ENCODE results near the gene MAN1A2. TPM values are rescaled to one million over a fixed set of nuclear protein-coding genes. Genes with fewer than 3 reads are reported as not detected.
A peak's percentile ranks its signal among the peaks of the same experiment; 100 is the strongest.

The MAN1A2 gene
- polyA plus RNA-seq, 3 donors: 40.1 to 44.2 (median 41.5) TPM

DNA sequence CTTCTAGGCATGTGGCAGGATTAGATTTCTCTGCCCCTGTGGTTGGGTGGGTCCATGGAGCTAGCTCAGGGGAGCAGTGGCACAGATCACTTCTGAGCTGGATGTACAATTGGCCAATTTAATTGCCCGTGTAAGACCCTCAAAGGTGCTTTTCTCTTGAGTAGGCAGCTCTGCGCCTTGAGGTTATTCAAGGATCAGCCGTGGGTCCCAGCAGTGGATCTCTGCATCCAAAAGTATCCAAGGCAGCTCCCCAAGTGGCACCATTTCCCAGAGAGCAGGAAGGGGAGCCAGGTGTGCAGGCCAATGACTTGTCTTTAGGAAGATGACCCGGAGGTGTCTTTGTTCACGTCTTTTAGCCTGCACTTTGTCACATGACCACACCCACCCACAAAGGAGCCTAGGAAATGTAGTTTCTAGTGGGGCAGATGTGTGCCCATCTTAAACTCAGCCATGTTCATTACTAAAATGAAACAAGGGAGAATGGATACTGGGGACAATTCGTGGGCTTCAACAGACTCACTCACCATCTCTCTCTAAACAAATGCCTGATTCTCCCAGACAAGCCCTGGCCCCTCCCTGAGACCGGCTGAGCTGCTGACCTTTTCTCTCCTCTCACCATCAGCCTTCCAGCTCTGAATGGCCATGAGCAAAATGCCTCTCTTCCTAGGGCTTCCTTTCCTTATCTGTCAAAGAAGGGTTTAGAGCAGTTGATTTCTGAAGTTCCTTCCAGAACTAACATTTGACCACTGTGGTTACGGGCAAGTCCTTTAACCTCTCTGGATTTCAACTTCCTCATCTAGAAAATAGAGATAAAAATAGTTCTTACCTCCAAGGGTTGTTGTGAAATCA lies 197.2 kb downstream of the MAN1A2 start:
- no peak for DNase-seq (ENCODE audit: extremely low read depth in 1 of 11, low read depth in 9 of 11, low spot score in 4 of 11)

DNA sequence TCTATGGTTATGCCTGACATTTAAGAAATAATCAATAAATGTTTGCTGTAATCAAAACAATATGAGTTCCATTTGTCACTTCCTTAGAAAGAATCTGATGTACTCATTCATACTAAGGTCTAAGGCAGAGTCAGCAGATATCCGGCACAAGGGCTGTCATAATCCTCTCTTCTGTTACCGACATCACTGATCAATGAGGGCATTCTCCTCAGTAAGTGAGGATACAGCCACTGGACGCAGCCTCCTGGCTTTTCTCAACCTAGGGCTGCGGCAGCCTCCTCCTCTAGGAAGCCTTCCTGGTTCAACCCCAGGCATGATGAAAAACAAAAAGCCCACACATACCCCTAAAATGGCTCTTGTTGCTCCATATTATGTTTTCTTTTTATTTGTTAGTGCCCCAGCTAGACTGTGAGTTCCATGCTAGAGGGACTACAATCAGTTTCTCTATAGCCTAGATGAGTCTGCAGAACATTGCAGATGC lies 197.9 kb downstream of the MAN1A2 start:
- no peak for DNase-seq (ENCODE audit: extremely low read depth in 1 of 11, low read depth in 9 of 11, low spot score in 4 of 11)

DNA sequence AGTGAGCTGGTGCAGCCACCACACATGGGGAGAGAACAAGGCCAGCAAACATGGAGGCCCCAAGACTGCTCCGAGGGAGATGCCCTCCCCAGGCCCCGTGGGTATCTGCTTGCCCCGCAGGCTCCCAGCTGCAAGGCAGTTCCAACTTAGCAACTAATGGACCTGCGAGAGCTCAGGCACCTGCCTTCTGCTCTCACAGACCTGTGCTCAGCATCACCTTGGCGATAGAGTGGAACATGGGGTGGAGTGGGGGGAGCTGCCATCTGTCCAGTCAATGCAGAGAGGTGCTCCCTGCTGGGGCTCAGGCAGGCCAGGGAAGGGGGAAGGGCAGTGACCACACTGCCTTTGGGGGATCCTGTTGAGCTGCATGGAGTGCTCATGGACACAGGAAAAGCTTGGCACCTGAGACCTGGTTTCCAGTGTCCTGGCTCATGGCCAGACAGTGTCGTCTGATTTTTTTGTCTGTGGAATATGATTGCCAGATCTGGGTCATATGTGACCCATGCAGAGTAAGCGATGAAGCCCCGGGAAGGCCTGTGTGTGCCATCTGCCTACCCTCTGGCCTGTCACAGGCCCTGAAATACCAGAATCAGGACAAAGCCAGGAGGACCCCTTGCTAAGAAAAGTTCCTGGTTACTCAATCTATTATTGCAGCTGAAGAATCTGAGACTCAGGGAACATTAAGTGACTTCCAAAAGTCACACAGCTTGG lies 198.7 kb downstream of the MAN1A2 start:
- no peak for DNase-seq (ENCODE audit: extremely low read depth in 1 of 11, low read depth in 9 of 11, low spot score in 4 of 11)

DNA sequence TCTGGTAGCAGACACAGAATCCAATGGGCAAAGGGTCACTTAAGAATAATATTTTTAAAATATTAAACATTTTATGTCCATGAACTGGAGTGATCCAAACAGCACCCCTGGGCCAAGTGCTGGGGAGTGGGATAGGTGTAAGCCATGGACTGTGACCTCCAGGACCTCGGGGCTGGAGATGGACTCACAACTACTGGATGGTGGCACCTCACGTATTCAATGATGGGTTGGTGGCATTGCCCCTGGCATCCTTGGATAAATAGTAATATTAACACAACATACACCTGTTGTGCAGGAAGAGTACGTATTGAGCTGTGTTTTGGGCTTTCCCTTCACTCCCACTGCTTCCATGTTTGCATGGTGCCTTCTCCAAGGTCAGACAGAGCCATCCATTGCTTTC lies 199.3 kb downstream of the MAN1A2 start:
- no peak for DNase-seq (ENCODE audit: extremely low read depth in 1 of 11, low read depth in 9 of 11, low spot score in 4 of 11)

DNA sequence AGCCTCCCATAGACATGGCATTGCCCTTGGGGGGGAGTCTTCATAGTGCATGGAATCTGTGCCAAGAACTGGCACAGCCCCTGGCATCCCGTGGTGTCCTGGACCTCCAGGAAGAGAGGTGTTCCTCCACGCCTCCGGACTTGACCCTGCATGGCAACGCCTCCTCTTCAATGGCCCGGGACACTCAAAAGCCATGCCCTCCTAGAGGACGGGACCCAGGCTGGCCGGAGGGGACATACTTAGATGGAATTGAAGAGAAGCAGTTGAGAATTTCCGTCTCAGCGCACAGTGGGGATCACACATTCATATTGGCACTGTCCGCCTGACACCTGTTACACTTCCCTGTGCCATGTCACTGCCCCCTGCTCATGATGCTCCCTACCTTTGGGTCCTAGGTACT lies 200.2 kb downstream of the MAN1A2 start:
- no peak for DNase-seq (ENCODE audit: extremely low read depth in 1 of 11, low read depth in 9 of 11, low spot score in 4 of 11)

- no peak for DNase-seq (ENCODE audit: extremely low read depth in 1 of 11, low read depth in 9 of 11, low spot score in 4 of 11)
These were observed 200.7 kb downstream of the MAN1A2 start for GRCh38 chr1:117567976-117568375.

GRCh38 chr1:117568999-117569398 lies 201.8 kb downstream of the MAN1A2 start:
- DNase-seq (ENCODE audit: extremely low read depth in 1 of 11, low read depth in 9 of 11, low spot score in 4 of 11): no peak

GRCh38 chr1:117569856-117570255 lies 202.6 kb downstream of the MAN1A2 start:
- DNase-seq (ENCODE audit: extremely low read depth in 1 of 11, low read depth in 9 of 11, low spot score in 4 of 11): no peak

DNA sequence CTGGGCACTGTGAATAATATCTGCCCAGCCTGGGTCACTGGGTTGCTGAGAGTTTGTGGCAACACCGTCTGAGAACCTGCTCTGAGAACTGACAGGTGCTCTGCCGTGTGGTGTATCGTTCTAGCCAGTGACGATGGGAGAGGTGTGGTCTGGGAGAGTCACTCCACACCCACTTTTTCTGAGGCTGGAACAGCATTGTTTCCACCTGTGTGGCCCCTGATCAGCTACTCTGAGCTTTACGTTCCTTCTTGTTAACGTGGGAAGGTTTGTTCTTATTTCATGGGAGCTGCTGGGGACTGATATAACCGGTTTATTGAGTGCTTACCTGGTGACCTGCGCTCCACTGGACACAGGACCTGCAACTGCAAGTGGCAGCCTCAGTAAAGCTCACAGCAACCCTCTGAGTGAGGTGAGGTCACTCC lies 203.8 kb downstream of the MAN1A2 start:
- DNase-seq (ENCODE audit: extremely low read depth in 1 of 11, low read depth in 9 of 11, low spot score in 4 of 11): peak in 1 of 11 donors; percentile 24

GRCh38 chr1:117571496-117571895 lies 204.2 kb downstream of the MAN1A2 start:
- DNase-seq (ENCODE audit: extremely low read depth in 1 of 11, low read depth in 9 of 11, low spot score in 4 of 11): no peak

DNA sequence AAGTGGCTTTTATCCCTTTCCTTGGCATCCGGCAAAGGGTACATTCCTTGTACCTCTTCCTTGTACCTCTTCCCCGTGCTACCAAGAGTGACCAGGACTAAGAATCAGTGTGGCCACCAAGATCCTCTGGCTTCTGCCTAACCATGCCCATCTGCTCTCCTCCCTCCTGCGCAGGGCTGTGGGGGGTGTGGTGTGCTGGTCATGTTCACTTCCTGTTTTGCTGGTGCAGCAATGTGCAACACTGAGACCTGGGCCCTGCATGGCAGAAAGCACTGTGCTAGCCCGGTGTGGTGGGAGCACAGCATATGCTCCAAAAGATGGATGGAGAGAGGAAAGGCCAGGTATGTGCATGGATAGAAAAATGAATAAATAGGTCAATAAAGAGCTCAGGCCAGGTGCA lies 205.3 kb downstream of the MAN1A2 start:
- no peak for DNase-seq (ENCODE audit: extremely low read depth in 1 of 11, low read depth in 9 of 11, low spot score in 4 of 11)

DNA sequence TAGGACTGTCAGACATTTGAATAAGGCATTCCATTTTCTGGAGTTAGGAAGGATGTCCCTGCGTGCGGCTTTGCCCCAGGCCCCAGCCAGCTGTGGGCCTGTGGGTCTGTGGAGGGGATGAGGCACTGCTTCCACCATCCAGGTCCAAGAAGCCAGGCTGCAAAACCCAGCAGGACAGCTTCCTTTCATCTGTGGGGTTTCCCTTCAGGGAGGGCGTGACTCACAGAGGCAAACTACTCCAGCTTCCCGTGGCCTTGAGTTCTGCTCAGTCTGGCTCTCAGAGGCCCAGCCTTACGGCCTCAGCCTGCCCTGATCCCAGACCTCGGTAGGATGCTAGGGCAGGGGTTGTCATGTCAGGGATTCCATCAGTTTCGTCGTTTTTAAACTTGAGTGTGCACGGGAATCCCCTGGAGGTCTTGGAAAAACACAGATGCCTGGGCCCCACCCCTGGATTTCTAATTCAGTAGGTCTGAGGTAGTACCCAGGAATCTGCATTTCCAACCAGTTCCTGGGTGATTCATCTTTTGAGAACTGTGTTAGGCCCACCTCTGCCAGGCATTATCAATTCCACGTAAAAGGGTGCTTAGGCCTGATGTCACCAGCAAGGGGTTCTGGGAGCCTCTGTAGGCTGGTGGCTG lies 206.3 kb downstream of the MAN1A2 start:
- no peak for DNase-seq (ENCODE audit: extremely low read depth in 1 of 11, low read depth in 9 of 11, low spot score in 4 of 11)

DNA sequence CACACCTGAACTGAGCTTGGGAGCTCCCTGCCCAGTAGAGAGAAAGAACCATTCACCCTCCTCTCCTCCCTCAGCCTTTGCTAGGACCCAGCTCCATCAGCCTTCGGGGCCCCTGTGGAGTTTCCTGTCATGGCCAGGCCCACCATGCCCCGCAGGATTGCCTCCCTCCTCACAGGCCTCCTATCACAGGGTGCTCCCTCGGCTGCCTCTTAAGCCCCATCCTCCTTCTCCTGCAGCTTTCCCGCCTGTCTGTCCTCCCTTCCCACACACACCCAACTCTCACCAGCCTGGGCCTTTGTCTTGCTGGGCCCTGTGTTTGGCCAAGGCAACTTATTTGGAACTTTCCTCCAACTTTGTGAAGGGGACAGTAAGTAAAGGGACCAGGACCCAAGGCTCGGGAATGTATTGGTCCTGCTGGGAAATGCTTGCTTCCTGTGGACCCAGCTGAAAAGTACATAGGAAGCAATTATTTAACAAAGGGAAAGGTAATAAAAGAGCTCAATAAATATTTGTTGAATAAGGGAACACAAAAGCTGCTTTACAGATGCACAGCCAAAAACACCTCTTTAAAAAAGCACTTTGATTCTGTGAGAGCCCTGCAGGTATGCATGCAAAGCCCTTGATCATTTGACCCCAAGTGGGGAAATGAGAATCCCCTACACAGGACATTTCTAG lies 207.0 kb downstream of the MAN1A2 start:
- DNase-seq (ENCODE audit: extremely low read depth in 1 of 11, low read depth in 9 of 11, low spot score in 4 of 11): no peak

GRCh38 chr1:117575586-117576225 lies 208.5 kb downstream of the MAN1A2 start:
- DNase-seq (ENCODE audit: extremely low read depth in 1 of 11, low read depth in 9 of 11, low spot score in 4 of 11): no peak

DNA sequence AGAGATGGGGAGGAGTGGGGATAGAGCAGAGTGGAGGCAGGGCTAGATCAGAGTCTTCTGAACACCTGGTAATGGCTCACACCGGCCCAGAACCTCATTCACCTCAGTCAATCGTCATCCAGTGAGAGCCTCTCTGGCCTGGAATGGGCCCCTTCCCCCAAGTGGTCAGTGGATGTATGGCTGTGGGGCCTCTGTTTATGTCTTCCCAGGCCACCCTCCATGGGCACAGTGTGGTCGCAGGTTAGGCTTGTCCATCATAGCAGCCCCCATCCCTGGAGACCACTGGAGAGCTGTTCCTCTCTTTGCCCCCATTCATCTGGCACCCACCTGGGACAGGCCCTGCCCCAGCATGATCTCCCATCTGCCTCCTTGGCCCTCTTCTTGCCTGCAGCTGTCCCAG lies 209.0 kb downstream of the MAN1A2 start:
- no peak for DNase-seq (ENCODE audit: extremely low read depth in 1 of 11, low read depth in 9 of 11, low spot score in 4 of 11)

- no peak for DNase-seq (ENCODE audit: extremely low read depth in 1 of 11, low read depth in 9 of 11, low spot score in 4 of 11)
These were observed 210.1 kb downstream of the MAN1A2 start for GRCh38 chr1:117577191-117577885.

GRCh38 chr1:117578466-117578865 lies 211.2 kb downstream of the MAN1A2 start:
- DNase-seq (ENCODE audit: extremely low read depth in 1 of 11, low read depth in 9 of 11, low spot score in 4 of 11): no peak

Data from renal cortex interstitium (tissue), 11 donors.